ENCODE measurements around the gene MTX1. TPM values are rescaled to one million over a fixed set of nuclear protein-coding genes. Genes with fewer than 3 reads are reported as not detected.
"Not testable (repeated sequence)": the region's sequence is repeated elsewhere in the genome, so short reads cannot be mapped to it uniquely, and the experiment has no call there.

The MTX1 gene
- total and polyA plus RNA-seq, 9 of the 15 experiments (the other 6 are each of a cell fraction or from before 2014, with no cell fraction given), result 29.1 to 98.4 (median 66.9) TPM

- POLR2A ChIA-PET, result interaction anchor here (0.8 to 1.4 kb wide), 6 partner anchors 11 to 105 kb away, joined by 3 to 9 read pairs (median 4); no protein-coding TSS in a partner anchor
- ATAC-seq, FAIRE-seq: not testable (repeated sequence)
Observed at GRCh38 chr1:155168105-155168445, 40.4 kb upstream of the MTX1 start.

More at GRCh38 chr1:155168105-155168445, 40.4 kb upstream of the MTX1 start:
- H4K20me1 ChIP-seq (replicated peaks; ENCODE audit: control insufficient read depth, insufficient read depth, low read length); H3K27me3 ChIP-seq (ENCODE audit: control insufficient read depth in 2 of 2, insufficient read depth in 2 of 2, low read length in 2 of 2); H3K4me3 ChIP-seq; H3K4me2 ChIP-seq (ENCODE audit: insufficient read depth, low read length); H3K27ac ChIP-seq (ENCODE audit: extremely low read depth, low read depth, low read length); H3K9me3 ChIP-seq (replicated peaks; ENCODE audit: control insufficient read depth, insufficient read depth, low read depth, low read length); DNase-seq (ENCODE audit: extremely low read depth in 1 of 4, low spot score in 3 of 4); H3K9me1 ChIP-seq (ENCODE audit: control insufficient read depth, insufficient read depth, low read length); H3K9ac ChIP-seq (ENCODE audit: insufficient read depth in 1 of 2, low read depth in 2 of 2, low read length in 2 of 2); BruUV-seq (replicated peaks); H2AFZ ChIP-seq (ENCODE audit: low read depth, low read length); TF ChIP-seq REST (IDR thresholded peaks at IDR 0.05; ENCODE audit: borderline replicate concordance): not testable (repeated sequence)
- in situ Hi-C loops (cut with MboI), result loop anchor here (5.0 kb wide), 1 partner anchor 76 kb away; no protein-coding TSS in a partner anchor
- Histone ChIP-seq H3K4me1 (replicated peaks in 1 of 2; ENCODE audit: control insufficient read depth in 2 of 2, insufficient read depth in 2 of 2, low read length in 2 of 2) (peaks cover 10 to 17% of the 10 kb centered on the region in 2 experiments; a peak in 4 of 5 replicates), H3K36me3 (ENCODE audit: control insufficient read depth, insufficient read depth, low read length) (peaks cover 35% of the 10 kb centered on the region), H3K79me2 (ENCODE audit: control insufficient read depth, insufficient read depth, low read length) (peaks cover 15% of the 10 kb centered on the region)
- 36% methylated on average over 4 of the region's 4 CpGs for WGBS (ENCODE audit: insufficient coverage, low coverage, missing lambda C conversion rate)
- CTCF ChIA-PET (ENCODE audit: low intra/inter-chr PET ratio), result interaction anchor here (0.7 to 4.4 kb wide), 6 partner anchors 47 to 83 kb away, joined by 3 to 59 read pairs (median 18); no protein-coding TSS in a partner anchor
- TF ChIP-seq ARNT (IDR thresholded peaks at IDR 0.05), result 0 out of 4 replicates have a peak, but pooled peaks of 1 of the 2 experiments have one; percentile 20
- TF ChIP-seq SMARCA4 (IDR thresholded peaks at IDR 0.05), result 0 out of 2 replicates have a peak, but pooled peaks have one; percentile 2
- TF ChIP-seq REST (CRISPR knock-in tag; IDR thresholded peaks at IDR 0.05; ENCODE audit: low read depth), result 0 out of 2 replicates have a peak, but pooled peaks have one; percentile 5
- peak; percentile 74 for TF ChIP-seq CEBPB (tag; IDR thresholded peaks at IDR 0.05)
- peak; percentile 9 for TF ChIP-seq KDM5B (IDR thresholded peaks at IDR 0.05; ENCODE audit: insufficient replicate concordance, low read depth, low read length)
- intact Hi-C loops (cut with micrococcal nuclease), result loop anchor here (5.0 kb wide), 1 partner anchor 56 kb away; no protein-coding TSS in a partner anchor

All from K562 (cell line).